ENCODE data around the gene UBASH3B.
A peak's percentile ranks its signal among the peaks of the same experiment; 100 is the strongest.

Gene UBASH3B

GRCh38 chr11:122700666-122701065, 45.1 kb downstream of the UBASH3B start:
- no peak for TF ChIP-seq GATA3 (IDR thresholded peaks at IDR 0.05; ENCODE audit: low read depth, low read length)
- no peak for TF ChIP-seq GATA2 (IDR thresholded peaks at IDR 0.05; ENCODE audit: low read depth, low read length)

DNA sequence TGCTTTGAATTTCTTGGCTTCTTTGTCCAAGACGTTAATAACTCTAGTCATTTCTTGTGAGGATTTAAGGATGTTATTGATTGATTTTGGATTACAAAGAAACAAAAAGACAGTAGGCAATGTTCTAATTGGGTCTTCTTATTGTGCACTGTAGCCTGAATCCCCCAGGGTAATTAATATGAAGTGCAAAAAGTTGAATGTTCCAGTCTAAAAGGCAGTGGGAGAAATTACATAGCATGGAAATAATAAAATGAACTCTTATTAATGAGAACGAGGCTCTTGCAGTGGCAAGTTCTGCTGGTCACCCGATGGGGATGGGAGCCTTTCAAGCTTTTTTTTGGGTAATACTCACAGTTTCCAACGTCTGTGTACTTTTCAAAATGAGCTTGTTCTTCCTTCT, 45.6 kb downstream of the UBASH3B start:
- TF ChIP-seq GATA3 (IDR thresholded peaks at IDR 0.05; ENCODE audit: low read depth, low read length) (no peak), GATA2 (IDR thresholded peaks at IDR 0.05; ENCODE audit: low read depth, low read length) (no peak)

- TF ChIP-seq GATA3 (IDR thresholded peaks at IDR 0.05; ENCODE audit: low read depth, low read length): no peak
- no peak for TF ChIP-seq GATA2 (IDR thresholded peaks at IDR 0.05; ENCODE audit: low read depth, low read length)
Observed at GRCh38 chr11:122703541-122704272, 48.2 kb downstream of the UBASH3B start.

DNA sequence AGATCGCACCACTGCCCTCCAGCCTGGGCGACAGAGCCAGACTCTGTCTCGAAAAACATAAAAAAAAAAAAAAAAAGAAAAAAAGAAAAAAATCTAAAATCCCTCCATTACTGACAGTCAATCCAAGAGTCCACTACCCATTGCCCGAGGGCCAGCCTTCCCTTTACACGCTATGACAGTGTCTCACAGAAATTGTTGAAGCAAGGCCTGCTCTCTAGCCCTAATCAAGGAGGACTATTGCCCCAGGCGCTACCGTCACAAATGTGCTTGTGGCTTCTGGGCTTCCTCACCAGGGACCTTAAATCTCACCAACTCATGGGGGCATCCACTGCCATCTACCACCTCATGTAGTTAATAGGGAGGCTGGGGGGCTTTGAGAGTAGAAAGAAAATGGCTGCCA, 49.9 kb downstream of the UBASH3B start:
- TF ChIP-seq GATA2 (IDR thresholded peaks at IDR 0.05; ENCODE audit: low read depth, low read length) (no peak), GATA3 (IDR thresholded peaks at IDR 0.05; ENCODE audit: low read depth, low read length) (no peak)

GRCh38 chr11:122706291-122707088, 51.0 kb downstream of the UBASH3B start:
- no peak for TF ChIP-seq GATA2 (IDR thresholded peaks at IDR 0.05; ENCODE audit: low read depth, low read length)
- no peak for TF ChIP-seq GATA3 (IDR thresholded peaks at IDR 0.05; ENCODE audit: low read depth, low read length)

DNA sequence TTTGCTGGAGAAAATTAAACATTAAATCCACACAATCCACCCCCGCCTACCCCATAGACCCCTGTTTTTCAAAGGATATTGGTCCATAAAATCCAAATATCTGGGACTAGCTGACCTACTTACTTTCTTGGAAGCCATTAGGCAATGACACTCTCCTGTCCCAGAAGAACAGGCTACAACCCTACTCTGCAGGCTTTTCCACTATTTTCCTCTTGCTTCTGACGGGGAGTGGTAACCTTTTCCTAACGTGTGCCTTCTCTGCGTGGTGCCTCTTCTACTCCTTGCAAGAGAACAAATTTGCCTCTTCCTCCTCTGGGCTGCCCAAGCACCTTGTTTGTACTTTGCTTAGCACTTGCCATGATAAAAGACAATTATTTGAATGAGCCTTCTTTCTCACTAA, 51.6 kb downstream of the UBASH3B start:
- TF ChIP-seq GATA2 (IDR thresholded peaks at IDR 0.05; ENCODE audit: low read depth, low read length) (no peak), GATA3 (IDR thresholded peaks at IDR 0.05; ENCODE audit: low read depth, low read length) (no peak)

DNA sequence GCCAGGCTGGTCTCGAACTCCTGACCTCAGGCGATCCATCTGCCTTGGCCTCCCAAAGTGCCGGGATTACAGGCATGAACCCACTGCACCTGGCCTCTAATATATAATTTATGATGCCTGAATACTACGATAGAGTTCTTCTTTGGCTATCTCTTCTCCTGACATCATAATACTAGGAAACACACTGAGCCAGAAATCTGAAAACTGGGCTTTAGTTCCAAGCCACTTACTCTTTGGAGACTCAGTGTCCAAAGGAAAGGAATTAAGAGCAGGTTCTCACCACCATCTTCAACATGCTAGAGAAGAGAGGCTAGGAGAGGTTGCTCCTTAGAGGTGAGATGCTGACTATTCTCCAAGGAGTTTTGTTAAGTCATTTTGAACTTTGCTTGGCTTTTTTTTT, 52.4 kb downstream of the UBASH3B start:
- TF ChIP-seq GATA3 (IDR thresholded peaks at IDR 0.05; ENCODE audit: low read depth, low read length) (no peak), GATA2 (IDR thresholded peaks at IDR 0.05; ENCODE audit: low read depth, low read length) (no peak)

GRCh38 chr11:122709039-122709760, 53.7 kb downstream of the UBASH3B start:
- TF ChIP-seq GATA2 (IDR thresholded peaks at IDR 0.05; ENCODE audit: low read depth, low read length) (no peak), GATA3 (IDR thresholded peaks at IDR 0.05; ENCODE audit: low read depth, low read length) (no peak)

DNA sequence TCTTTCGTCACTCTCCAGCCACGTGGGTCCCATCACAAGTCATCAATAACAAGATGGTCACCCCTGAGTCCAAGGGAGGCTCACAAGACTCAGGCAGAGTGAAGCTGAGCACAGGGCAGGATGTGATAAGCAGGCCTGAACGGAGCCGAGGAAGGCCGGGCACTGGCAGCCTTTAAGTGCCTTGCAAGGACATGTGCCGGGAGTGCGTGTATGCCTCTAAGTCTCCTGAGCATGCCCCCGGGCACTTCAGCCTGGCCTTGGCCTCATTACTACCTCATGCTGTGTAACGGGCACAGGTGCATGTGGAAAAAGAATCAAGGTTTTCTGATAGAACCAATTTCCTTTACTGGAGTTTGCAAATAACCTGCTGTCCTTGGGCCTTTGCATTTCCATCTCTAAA, 55.8 kb downstream of the UBASH3B start:
- TF ChIP-seq GATA3 (IDR thresholded peaks at IDR 0.05; ENCODE audit: low read depth, low read length) (no peak), GATA2 (IDR thresholded peaks at IDR 0.05; ENCODE audit: low read depth, low read length) (no peak)

GRCh38 chr11:122711831-122712381, 56.4 kb downstream of the UBASH3B start:
- no peak for TF ChIP-seq GATA3 (IDR thresholded peaks at IDR 0.05; ENCODE audit: low read depth, low read length)
- peak; percentile 29; the same call in 1 of the 2 replicates for TF ChIP-seq GATA2 (IDR thresholded peaks at IDR 0.05; ENCODE audit: low read depth, low read length)

DNA sequence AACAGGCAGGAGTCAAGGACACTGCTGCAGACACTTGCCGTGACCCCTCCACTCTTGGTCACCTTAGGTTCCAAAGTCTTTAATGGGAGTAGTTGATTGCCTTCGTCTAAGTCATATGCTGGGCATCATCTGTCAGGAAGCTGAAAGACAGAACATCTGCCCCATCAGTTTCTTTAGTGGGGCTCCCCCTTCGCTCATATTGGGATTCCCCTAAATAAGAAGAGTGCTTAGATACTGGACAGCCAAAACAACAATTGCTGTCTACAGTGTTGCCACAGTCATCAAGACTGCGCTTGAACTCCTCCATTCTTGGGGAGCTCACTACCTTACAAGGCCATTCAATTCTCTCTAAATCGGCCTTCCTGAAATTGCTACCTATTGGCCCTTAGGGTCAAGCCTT, 58.5 kb downstream of the UBASH3B start:
- TF ChIP-seq GATA3 (IDR thresholded peaks at IDR 0.05; ENCODE audit: low read depth, low read length) (no peak), GATA2 (IDR thresholded peaks at IDR 0.05; ENCODE audit: low read depth, low read length) (no peak)

- no peak for TF ChIP-seq GATA2 (IDR thresholded peaks at IDR 0.05; ENCODE audit: low read depth, low read length)
- TF ChIP-seq GATA3 (IDR thresholded peaks at IDR 0.05; ENCODE audit: low read depth, low read length): no peak
Observed at GRCh38 chr11:122714484-122714883, 59.0 kb downstream of the UBASH3B start.

DNA sequence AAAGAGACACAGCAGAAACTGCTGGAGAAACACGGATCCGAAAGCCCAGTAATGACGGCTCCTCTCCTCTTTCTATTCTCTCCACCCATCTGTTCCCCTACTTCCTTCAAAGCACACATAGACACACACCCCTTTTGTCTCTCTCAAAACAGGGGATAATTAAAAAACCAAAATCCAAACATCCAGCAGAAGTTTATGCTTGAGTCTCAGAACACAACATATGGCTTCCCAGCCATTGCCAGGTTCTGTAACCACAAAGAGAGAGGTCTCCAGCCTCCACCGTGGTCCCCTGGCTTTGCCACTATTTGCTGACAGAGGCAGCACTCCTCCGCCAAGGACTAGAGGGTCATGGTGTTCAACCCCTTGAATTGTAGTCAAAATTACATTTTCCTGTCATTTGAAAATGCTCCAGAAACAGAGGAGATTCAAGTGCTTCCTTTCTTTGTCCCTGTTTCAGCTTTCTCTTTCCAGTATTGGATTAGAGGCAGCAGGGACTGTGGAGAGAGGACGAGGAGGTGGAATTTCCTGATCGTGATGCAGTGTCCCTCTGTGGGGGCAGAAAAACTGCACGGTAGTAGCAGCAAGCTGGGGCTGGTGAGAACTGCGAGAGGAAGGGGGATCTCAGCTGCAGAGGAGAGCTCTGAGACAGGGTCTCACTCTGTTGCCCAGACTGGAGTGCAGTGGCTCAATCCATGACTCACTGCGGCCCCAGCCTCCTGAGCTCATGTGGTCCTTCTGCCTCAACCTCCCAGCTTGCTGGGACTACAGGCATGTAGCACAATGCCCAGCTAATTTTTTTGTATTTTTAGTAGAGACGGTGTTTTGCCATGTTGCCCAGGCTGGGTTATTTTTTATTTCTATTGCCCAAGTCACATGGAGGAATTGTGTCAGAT, 60.3 kb downstream of the UBASH3B start:
- no peak for TF ChIP-seq GATA3 (IDR thresholded peaks at IDR 0.05; ENCODE audit: low read depth, low read length)
- TF ChIP-seq GATA2 (IDR thresholded peaks at IDR 0.05; ENCODE audit: low read depth, low read length): no peak
